K562 (cell line): ENCODE data around the gene ATP13A2. TPM values are rescaled to one million over a fixed set of nuclear protein-coding genes. Genes with fewer than 3 reads are reported as not detected.
"Not testable (repeated sequence)": the region's sequence is repeated elsewhere in the genome, so short reads cannot be mapped to it uniquely, and the experiment has no call there.

ENCODE experiments used
- ATAC-seq: fragments of 200-7000 bp; cut with Tn5 transposase; 3 replicates; pipeline ENCODE4 v1.9.1; 2020; ENCODE audit warnings: moderate library complexity
- BruUV-seq: library from RNA; stranded (reverse); fragments of 400-500 nt; replicated peaks from 2 replicates; lab custom pipeline; 2021; lab: Mats Ljungman, UMichigan
- CTCF ChIA-PET: fragments of 300-600 bp; formaldehyde crosslinking; extraction: SDS; loops from one replicate; lab custom pipeline; 2021; ENCODE audit warnings: low intra/inter-chr PET ratio; lab: Yijun Ruan, JAX
- POLR2A ChIA-PET: fragments of 300-600, 350-650 bp; sonication (Branson Sonifier 250); formaldehyde crosslinking; extraction: SDS; loops from one replicate; lab custom pipeline; 2021; ENCODE audit warnings: antibody characterized with exemption, inconsistent platforms; lab: Yijun Ruan, JAX
- DNase-seq, 4 experiments: peaks; one replicate each; pipeline versions ENCODE4 v3.0.0 to v3.0.0-alpha.2; 2011 to 2018; ENCODE audit warnings: low spot score in 3 of 4, mixed read lengths in 3 of 4; ENCODE audit errors: extremely low read depth in 1 of 4
- FAIRE-seq: peaks from 2 replicates; lab custom pipeline; 2011; peaks lifted over from hg19 to GRCh38; lab: Jason Lieb, UNC
- H2AFZ ChIP-seq: 2 replicates; pipeline ENCODE4 v1.6.0; 2011; ENCODE audit warnings: low read depth, low read length, control low read depth, inconsistent platforms
- H3K27ac ChIP-seq: fragments of 200-600 bp; 3 replicates; pipeline ENCODE4 v1.8.0; 2011; ENCODE audit warnings: low read depth, mild to moderate bottlenecking, control low read depth, inconsistent platforms, low read length, moderate library complexity, mixed read lengths; ENCODE audit errors: extremely low read depth
- H3K27me3 ChIP-seq, 2 experiments: fragments of 300-600 bp in 1 of 2; 2 replicates in 1 of 2; 3 replicates in 1 of 2; pipeline versions ENCODE4 v1.6.0 to v1.8.0; 2011; ENCODE audit warnings: inconsistent platforms in 2 of 2, low read length in 2 of 2, mild to moderate bottlenecking in 1 of 2, mixed read lengths in 1 of 2, moderate library complexity in 1 of 2; ENCODE audit not compliant: control insufficient read depth in 2 of 2, insufficient read depth in 2 of 2
- H3K36me3 ChIP-seq: fragments of 300-600 bp; 3 replicates; pipeline ENCODE4 v1.8.0; 2011; ENCODE audit warnings: mild to moderate bottlenecking, low read length, inconsistent platforms; ENCODE audit not compliant: control insufficient read depth, insufficient read depth
- H3K4me1 ChIP-seq, 2 experiments: fragments of 200-600 bp in 1 of 2; replicated peaks in 1 of 2; 2 replicates in 1 of 2; 3 replicates in 1 of 2; pipeline versions ENCODE4 v1.5.1 to v1.8.0; 2011; ENCODE audit warnings: inconsistent platforms in 2 of 2, low read length in 2 of 2, mild to moderate bottlenecking in 1 of 2, mixed read lengths in 1 of 2, moderate library complexity in 1 of 2; ENCODE audit not compliant: control insufficient read depth in 2 of 2, insufficient read depth in 2 of 2
- H3K4me2 ChIP-seq: 2 replicates; pipeline ENCODE4 v1.6.1; 2011; ENCODE audit warnings: low read length, control low read depth, inconsistent platforms, mixed read lengths; ENCODE audit not compliant: insufficient read depth
- H3K4me3 ChIP-seq: fragments of 200-600 bp; sonication (generic), shearing (Covaris generic); 2 replicates; pipeline ENCODE4 v1.5.1; 2016; ENCODE audit warnings: control low read depth, inconsistent platforms
- H3K79me2 ChIP-seq: fragments of 200-600 bp; 3 replicates; pipeline ENCODE4 v1.8.0; 2011; ENCODE audit warnings: low read length, inconsistent platforms; ENCODE audit not compliant: control insufficient read depth, insufficient read depth
- H3K9ac ChIP-seq, 2 experiments: 2 replicates each; pipeline versions ENCODE4 v1.6.0 to v1.6.1; 2011; ENCODE audit warnings: low read depth in 2 of 2, low read length in 2 of 2, control low read depth in 1 of 2, inconsistent platforms in 1 of 2, mild to moderate bottlenecking in 1 of 2, mixed read lengths in 1 of 2; ENCODE audit not compliant: insufficient read depth in 1 of 2
- H3K9me1 ChIP-seq: one replicate; pipeline ENCODE4 v1.6.0; 2011; ENCODE audit warnings: inconsistent platforms, mild to moderate bottlenecking, low read length, moderate library complexity; ENCODE audit not compliant: control insufficient read depth, insufficient read depth
- H3K9me3 ChIP-seq: replicated peaks from 2 replicates; pipeline ENCODE4 v1.5.1; 2011; ENCODE audit warnings: low read depth, low read length, inconsistent platforms; ENCODE audit not compliant: control insufficient read depth, insufficient read depth
- H4K20me1 ChIP-seq: replicated peaks from 2 replicates; pipeline ENCODE4 v1.6.1; 2011; ENCODE audit warnings: low read length, inconsistent platforms, mixed read lengths; ENCODE audit not compliant: control insufficient read depth, insufficient read depth
- ESRRA ChIP-seq: fragments of 450-650 bp; IDR thresholded peaks from 2 replicates; pipeline ENCODE4 v1.6.1; 2014; ENCODE audit warnings: low read depth, mild to moderate bottlenecking, moderate library complexity, borderline replicate concordance
- WGBS: fragments of 100-300 bp; shearing (Covaris generic); methylation state at CpG from one replicate; pipeline ENCODE4 v1.1.6; 2016; ENCODE audit warnings: low coverage, mixed read lengths; ENCODE audit not compliant: insufficient coverage; ENCODE audit errors: missing lambda C conversion rate; 5-methylcytosine and 5-hydroxymethylcytosine counted together
- in situ Hi-C: fragments of 300-500 bp; cut with MboI; formaldehyde crosslinking; loops from 4 replicates; pipeline ENCODE4 v1.15.0; 2018; ENCODE audit warnings: inconsistent platforms, mixed read lengths
- intact Hi-C: fragments of 100-400 bp; cut with micrococcal nuclease; formaldehyde crosslinking; loops from 2 replicates; pipeline ENCODE4 v1.14.2; 2022
- polyA plus RNA-seq, 8 experiments: library from polyadenylated mRNA; depleted of rRNA in 4 of 8; stranded (reverse) in 5 of 8; unstranded in 3 of 8; fragments of >200 nt; fragmentation: Nextera tagmentation in 2 of 8; fragmentation: Illumina TruSeq in 1 of 8; extraction: Ambion mirVana in 2 of 8; extraction: Trizol in 1 of 8; gene quantifications; 2 replicates each; pipeline versions ENCODE4 v1.2.1 to v1.2.3, GENCODE V29; 2011 to 2014; ENCODE audit warnings: inconsistent platforms in 1 of 8, missing spikeins in 1 of 8
- total RNA-seq, 7 experiments: library from RNA; depleted of rRNA in 6 of 7; stranded (reverse); fragments of >200 nt in 6 of 7; fragmentation: Illumina TruSeq in 2 of 7; extraction: Trizol in 2 of 7; gene quantifications; 2 replicates each; pipeline versions ENCODE4 v1.2.1 to v1.2.3, GENCODE V29; 2011 to 2021; ENCODE audit warnings: low replicate concordance in 1 of 7

The ATP13A2 gene
- total and polyA plus RNA-seq, 9 of the 15 experiments (the other 6 are each of a cell fraction or from before 2014, with no cell fraction given), result 0.36 to 56.3 (median 16.3) TPM

DNA sequence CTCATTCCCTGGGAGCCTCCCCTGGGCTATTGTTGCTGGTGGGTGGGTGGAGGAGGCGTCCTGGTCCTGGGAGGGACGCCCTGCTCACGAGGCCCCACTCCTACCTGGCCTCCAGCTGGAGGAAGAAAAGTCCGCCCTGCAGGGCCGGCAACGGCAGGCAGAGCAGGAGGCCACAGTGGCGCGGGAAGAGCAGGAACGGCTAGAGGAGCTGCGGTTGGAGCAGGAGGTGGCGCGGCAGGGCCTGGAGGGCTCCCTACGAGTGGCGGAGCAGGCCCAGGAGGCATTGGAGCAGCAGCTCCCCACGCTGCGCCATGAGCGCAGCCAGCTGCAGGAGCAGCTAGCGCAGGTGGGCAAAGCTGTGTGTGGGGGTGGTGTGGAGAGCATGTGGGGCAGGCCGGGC is 65.1 kb downstream of the ATP13A2 start:
- no TSS peak for BruUV-seq
- Histone ChIP-seq H3K9ac (peak overlapping the region in 1 of 2 experiments; percentile 35; a peak in 1 of 4 replicates), H4K20me1 (peaks cover 4% of the 10 kb centered on the region; the same call in 1 of the 2 replicates), H3K9me3 (no peaks in the 10 kb centered on the region), H3K36me3 (no peaks in the 10 kb centered on the region), H3K27ac (no peak overlapping the region), H2AFZ (no peak overlapping the region), H3K4me3 (no peak overlapping the region), H3K9me1 (peaks cover 3% of the 10 kb centered on the region), H3K4me1 (peaks cover 0 to 17% of the 10 kb centered on the region in 2 experiments; a peak in 2 of 5 replicates), H3K79me2 (no peaks in the 10 kb centered on the region)
- intact Hi-C loops (loop anchor here (1.0 kb wide), 1 partner anchor 325 kb away; no protein-coding TSS in a partner anchor), in situ Hi-C loops (loop anchor here (5.0 kb wide), 1 partner anchor 319 kb away; no protein-coding TSS in a partner anchor)
- ATAC-seq (no peak), DNase-seq (no peak), FAIRE-seq (no peak)
- CTCF ChIA-PET, result no interaction called here
- TF ChIP-seq ESRRA, result no peak
- TF ChIP-seq, all 486 proteins: peak for 0
- POLR2A ChIA-PET, result interaction anchor here (1.0 to 1.1 kb wide), 2 partner anchors 16 to 25 kb away, joined by 3 read pairs; partner anchors contain the start of gene CROCC
- WGBS, result 53% methylated on average over 17 of the region's 19 CpGs
- no peaks in the 10 kb centered on the region for H3K27me3 ChIP-seq
- H3K4me2 ChIP-seq, result no peak overlapping the region

DNA sequence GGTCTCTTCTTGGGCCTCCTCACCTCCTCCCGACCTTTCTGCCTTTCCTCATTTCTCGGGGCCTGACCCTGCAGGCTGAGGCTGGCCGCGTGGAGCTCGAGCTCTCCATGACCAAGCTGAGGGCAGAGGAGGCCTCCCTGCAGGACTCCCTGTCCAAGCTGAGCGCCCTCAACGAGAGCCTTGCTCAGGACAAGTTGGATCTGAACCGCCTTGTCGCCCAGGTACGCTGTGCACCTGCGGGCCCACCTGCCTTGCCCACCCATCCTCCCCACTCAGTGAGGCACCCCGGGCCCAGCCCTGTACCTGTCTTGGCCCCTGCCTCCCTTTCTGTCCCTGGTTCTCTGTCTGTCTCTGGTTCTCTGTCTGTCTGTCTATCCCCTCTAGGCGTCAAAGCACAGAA is 65.5 kb downstream of the ATP13A2 start:
- H3K4me1 ChIP-seq, result peaks cover 0 to 17% of the 10 kb centered on the region in 2 experiments; a peak in 2 of 5 replicates
- DNase-seq, H3K9ac ChIP-seq, BruUV-seq, H3K27ac ChIP-seq, H4K20me1 ChIP-seq, H3K4me3 ChIP-seq, H3K79me2 ChIP-seq, H3K9me1 ChIP-seq, intact Hi-C loops, ATAC-seq, CTCF ChIA-PET, FAIRE-seq, H3K36me3 ChIP-seq, H3K27me3 ChIP-seq, H3K9me3 ChIP-seq, H2AFZ ChIP-seq, H3K4me2 ChIP-seq: not testable (repeated sequence)
- 18% methylated on average over 9 of the region's 13 CpGs for whole genome bisulfite sequencing
- POLR2A ChIA-PET, result interaction anchor here (1.0 kb wide), 1 partner anchor 25 kb away, joined by 3 read pairs; the partner anchor contains the start of gene CROCC
- in situ Hi-C loops, result loop anchor here (5.0 kb wide), 1 partner anchor 319 kb away; no protein-coding TSS in a partner anchor

DNA sequence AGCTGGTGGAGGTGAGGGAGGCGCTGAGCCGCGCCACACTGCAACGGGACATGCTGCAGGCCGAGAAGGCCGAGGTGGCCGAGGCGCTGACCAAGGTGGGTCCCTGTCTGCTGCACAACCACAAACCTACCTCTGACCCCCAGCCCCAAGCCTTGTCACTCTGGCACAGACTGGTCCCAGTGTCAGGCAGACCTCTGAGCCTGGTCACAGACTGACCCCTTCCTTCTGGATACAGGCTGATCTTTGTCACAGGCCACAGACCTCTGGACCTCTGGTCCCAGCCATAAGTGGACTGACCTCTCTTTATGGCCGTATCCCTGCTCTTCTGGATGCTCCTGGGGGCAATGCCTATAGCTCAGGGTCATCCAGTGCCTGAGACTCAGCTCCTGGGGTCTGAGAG is 66.2 kb downstream of the ATP13A2 start:
- FAIRE-seq, H2AFZ ChIP-seq, POLR2A ChIA-PET, BruUV-seq, H3K27ac ChIP-seq, H3K9ac ChIP-seq, DNase-seq, H3K9me1 ChIP-seq, H3K27me3 ChIP-seq, H3K4me3 ChIP-seq, H3K36me3 ChIP-seq, H3K79me2 ChIP-seq, CTCF ChIA-PET, H3K9me3 ChIP-seq, H4K20me1 ChIP-seq, intact Hi-C loops, H3K4me2 ChIP-seq: not testable (repeated sequence)
- peaks cover 0 to 17% of the 10 kb centered on the region in 2 experiments; a peak in 2 of 5 replicates for H3K4me1 ChIP-seq
- ATAC-seq, result peak; percentile 41
- WGBS, result 33% methylated on average over 1 of the region's 9 CpGs
- in situ Hi-C loops, result loop anchor here (5.0 kb wide), 1 partner anchor 318 kb away; no protein-coding TSS in a partner anchor
